ENCODE data around the gene PGBD1. TPM values are rescaled to one million over a fixed set of nuclear protein-coding genes. Genes with fewer than 3 reads are reported as not detected.

PGBD1 gene
- total RNA-seq, 1 donor from 2014 or later: 7.8 TPM

DNA sequence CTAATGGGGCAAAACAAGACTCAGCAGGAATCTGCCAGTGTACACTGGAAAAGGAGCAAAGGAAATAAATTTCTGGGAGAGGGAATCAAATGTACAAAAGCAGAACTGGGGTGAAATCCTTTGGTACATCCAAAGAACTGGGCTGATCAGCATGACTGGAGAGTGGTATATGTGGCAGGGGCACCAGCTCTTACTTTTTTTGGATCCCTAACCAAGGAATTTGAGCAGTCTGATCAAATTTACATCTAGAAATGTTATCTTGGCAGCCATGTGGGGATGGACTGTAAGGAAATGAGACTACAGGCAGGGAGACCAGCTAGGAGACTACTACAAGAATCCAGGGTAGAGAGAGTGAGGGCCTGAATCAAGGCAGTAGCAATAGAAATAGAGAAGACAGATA is 55.7 kb downstream of the PGBD1 start:
- H3K4me3 Mint-ChIP-seq (ENCODE audit: unreplicated experiment): no peak overlapping the region
- H3K27ac Mint-ChIP-seq (ENCODE audit: unreplicated experiment): no peak overlapping the region
- H3K27me3 Mint-ChIP-seq (ENCODE audit: unreplicated experiment): peaks cover 16% of the 10 kb centered on the region
- no peak for DNase-seq (ENCODE audit: extremely low spot score, unreplicated experiment)
- H3K4me1 Mint-ChIP-seq (ENCODE audit: unreplicated experiment): peaks cover 6% of the 10 kb centered on the region
- H3K9me3 Mint-ChIP-seq (ENCODE audit: unreplicated experiment): no peaks in the 10 kb centered on the region
- TF ChIP-seq, protein P1, sequence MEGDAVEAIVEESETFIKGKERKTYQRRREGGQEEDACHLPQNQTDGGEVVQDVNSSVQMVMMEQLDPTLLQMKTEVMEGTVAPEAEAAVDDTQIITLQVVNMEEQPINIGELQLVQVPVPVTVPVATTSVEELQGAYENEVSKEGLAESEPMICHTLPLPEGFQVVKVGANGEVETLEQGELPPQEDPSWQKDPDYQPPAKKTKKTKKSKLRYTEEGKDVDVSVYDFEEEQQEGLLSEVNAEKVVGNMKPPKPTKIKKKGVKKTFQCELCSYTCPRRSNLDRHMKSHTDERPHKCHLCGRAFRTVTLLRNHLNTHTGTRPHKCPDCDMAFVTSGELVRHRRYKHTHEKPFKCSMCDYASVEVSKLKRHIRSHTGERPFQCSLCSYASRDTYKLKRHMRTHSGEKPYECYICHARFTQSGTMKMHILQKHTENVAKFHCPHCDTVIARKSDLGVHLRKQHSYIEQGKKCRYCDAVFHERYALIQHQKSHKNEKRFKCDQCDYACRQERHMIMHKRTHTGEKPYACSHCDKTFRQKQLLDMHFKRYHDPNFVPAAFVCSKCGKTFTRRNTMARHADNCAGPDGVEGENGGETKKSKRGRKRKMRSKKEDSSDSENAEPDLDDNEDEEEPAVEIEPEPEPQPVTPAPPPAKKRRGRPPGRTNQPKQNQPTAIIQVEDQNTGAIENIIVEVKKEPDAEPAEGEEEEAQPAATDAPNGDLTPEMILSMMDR (IDR thresholded peaks at IDR 0.05): no peak
- H3K36me3 Mint-ChIP-seq (ENCODE audit: unreplicated experiment): no peaks in the 10 kb centered on the region

DNA sequence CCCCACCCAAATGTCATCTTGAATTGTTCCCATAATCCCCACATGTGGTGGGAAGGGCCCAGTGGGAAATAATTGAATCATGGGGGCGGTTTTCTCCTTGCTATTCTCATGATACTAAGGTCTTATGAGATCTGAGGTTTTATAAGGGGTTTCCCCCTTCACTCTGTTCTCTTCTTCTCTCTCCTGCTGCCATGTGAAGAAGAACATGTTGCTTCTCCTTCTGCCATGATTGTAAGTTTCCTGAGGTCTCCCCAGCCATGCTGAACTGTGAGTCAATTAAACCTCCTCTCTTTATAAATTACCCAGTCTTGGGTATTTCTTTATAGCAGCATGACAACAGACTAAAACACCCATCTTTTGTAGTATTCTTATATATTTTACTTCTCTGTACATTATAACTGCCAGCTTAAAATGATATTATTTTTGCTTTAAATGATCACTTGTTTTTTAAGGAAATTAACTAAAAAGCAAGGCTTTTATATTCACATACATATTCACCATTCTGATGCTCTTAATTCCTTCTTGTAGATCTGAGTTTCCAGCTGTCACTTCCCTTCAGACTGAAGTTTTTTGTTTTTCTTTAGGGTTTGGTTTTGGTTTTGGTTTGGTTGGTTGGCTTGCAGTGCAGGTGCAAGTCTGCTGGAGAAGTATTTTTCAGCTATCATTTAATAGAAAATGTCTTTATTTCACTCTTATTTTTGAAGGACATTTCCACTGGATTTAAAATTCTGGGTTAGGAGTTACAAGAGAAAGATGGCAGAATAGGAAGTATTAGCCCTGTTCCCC is 59.1 kb downstream of the PGBD1 start:
- Mint-ChIP-seq H3K9me3 (ENCODE audit: unreplicated experiment) (no peaks in the 10 kb centered on the region), H3K27me3 (ENCODE audit: unreplicated experiment) (peaks cover 41% of the 10 kb centered on the region), H3K4me1 (ENCODE audit: unreplicated experiment) (no peaks in the 10 kb centered on the region), H3K4me3 (ENCODE audit: unreplicated experiment) (no peak overlapping the region), H3K27ac (ENCODE audit: unreplicated experiment) (no peak overlapping the region), H3K36me3 (ENCODE audit: unreplicated experiment) (no peaks in the 10 kb centered on the region)
- DNase-seq (ENCODE audit: extremely low spot score, unreplicated experiment): no peak
- TF ChIP-seq, protein P1 (IDR thresholded peaks at IDR 0.05): no peak

DNA sequence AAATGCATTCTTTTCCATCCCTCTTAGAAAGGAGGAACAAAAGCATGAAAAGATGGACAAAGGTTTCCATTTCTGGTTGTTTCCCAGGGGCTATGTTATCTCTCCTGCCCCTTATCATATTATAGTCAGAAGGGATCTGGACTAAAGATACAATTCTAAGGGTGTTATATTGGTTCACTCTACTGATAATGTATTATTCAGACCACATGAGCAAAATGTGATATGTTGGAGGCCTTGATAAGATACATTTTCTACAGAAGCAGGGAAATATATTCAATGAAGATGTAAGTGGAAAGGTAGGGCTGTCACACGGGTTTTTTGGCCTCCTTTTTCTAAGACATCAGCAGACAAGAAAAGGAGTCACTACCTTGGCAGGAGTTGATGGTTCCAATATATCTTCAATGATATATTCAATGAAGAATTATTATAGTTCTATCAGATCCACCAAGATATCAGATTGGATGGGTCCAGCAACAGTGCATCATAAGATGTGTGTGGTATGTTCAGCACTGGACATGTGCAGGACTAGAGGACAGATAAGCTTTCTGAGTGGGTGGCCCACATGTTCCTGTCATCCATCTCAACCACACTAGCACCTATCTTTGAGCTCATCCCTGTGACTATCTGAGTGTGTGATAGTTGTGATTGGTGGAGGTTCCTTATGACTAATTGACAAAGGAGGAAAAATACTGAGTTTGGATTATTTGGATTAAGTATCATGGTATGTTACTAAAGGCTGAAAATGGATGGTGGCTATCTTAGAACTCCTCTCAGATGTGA is 62.7 kb downstream of the PGBD1 start:
- no peak for DNase-seq (ENCODE audit: extremely low spot score, unreplicated experiment)
- Mint-ChIP-seq H3K36me3 (ENCODE audit: unreplicated experiment) (no peaks in the 10 kb centered on the region), H3K4me1 (ENCODE audit: unreplicated experiment) (no peaks in the 10 kb centered on the region), H3K9me3 (ENCODE audit: unreplicated experiment) (no peaks in the 10 kb centered on the region), H3K27me3 (ENCODE audit: unreplicated experiment) (peaks cover 66% of the 10 kb centered on the region), H3K4me3 (ENCODE audit: unreplicated experiment) (no peak overlapping the region), H3K27ac (ENCODE audit: unreplicated experiment) (no peak overlapping the region)
- TF ChIP-seq, protein P1 (IDR thresholded peaks at IDR 0.05): no peak

DNA sequence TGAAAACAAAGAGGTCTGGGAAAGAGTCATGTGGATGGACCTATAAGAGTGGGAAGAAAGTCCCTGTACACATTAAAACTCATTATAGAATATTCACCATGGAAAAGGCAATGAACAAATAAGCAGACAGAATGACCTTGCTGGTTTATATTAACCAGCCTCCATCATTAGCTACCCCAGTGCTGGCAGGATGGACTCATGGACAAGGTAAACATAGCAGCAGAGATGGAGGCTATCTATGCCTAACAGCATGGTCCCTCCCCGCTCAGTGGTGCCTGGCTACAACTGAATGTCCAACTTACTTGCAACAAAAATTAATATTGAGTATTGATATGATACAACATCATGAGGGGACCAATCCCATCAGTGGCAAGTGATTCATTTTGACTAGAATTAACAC is 63.8 kb downstream of the PGBD1 start:
- no peak for DNase-seq (ENCODE audit: extremely low spot score, unreplicated experiment)
- peaks cover 8% of the 10 kb centered on the region for H3K4me1 Mint-ChIP-seq (ENCODE audit: unreplicated experiment)
- H3K36me3 Mint-ChIP-seq (ENCODE audit: unreplicated experiment): no peaks in the 10 kb centered on the region
- H3K4me3 Mint-ChIP-seq (ENCODE audit: unreplicated experiment): no peak overlapping the region
- TF ChIP-seq, protein P1 (IDR thresholded peaks at IDR 0.05): no peak
- H3K9me3 Mint-ChIP-seq (ENCODE audit: unreplicated experiment): no peaks in the 10 kb centered on the region
- H3K27me3 Mint-ChIP-seq (ENCODE audit: unreplicated experiment): peaks cover 65% of the 10 kb centered on the region
- H3K27ac Mint-ChIP-seq (ENCODE audit: unreplicated experiment): no peak overlapping the region

DNA sequence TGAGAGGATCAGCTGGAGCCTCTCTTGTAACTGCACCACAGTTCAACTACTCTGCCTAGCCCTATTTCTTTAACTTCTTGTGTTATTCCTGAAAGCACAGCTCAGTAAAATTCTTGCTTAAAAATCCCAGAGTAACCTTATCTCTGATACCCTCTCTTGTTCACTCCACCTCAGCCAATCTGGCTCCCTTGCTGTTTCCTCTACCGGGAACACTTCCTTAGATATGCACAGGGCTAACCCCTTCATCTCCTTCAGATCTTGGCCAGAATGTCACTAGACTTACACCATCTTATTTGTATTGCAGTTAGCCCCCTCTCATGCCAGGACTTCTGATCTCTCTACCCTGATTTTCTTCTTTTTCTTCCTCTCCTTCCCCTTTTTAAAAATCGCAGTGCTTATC is 65.7 kb downstream of the PGBD1 start:
- TF ChIP-seq, protein P1 (IDR thresholded peaks at IDR 0.05): no peak
- DNase-seq (ENCODE audit: extremely low spot score, unreplicated experiment): no peak
- peaks cover 49% of the 10 kb centered on the region for H3K27me3 Mint-ChIP-seq (ENCODE audit: unreplicated experiment)
- H3K4me1 Mint-ChIP-seq (ENCODE audit: unreplicated experiment): peaks cover 25% of the 10 kb centered on the region
- no peaks in the 10 kb centered on the region for H3K36me3 Mint-ChIP-seq (ENCODE audit: unreplicated experiment)
- H3K9me3 Mint-ChIP-seq (ENCODE audit: unreplicated experiment): no peaks in the 10 kb centered on the region
- H3K4me3 Mint-ChIP-seq (ENCODE audit: unreplicated experiment): no peak overlapping the region
- no peak overlapping the region for H3K27ac Mint-ChIP-seq (ENCODE audit: unreplicated experiment)

All from osteocyte (in vitro differentiated cells).